ENCODE measurements around the gene EPYC.

Gene EPYC

DNA sequence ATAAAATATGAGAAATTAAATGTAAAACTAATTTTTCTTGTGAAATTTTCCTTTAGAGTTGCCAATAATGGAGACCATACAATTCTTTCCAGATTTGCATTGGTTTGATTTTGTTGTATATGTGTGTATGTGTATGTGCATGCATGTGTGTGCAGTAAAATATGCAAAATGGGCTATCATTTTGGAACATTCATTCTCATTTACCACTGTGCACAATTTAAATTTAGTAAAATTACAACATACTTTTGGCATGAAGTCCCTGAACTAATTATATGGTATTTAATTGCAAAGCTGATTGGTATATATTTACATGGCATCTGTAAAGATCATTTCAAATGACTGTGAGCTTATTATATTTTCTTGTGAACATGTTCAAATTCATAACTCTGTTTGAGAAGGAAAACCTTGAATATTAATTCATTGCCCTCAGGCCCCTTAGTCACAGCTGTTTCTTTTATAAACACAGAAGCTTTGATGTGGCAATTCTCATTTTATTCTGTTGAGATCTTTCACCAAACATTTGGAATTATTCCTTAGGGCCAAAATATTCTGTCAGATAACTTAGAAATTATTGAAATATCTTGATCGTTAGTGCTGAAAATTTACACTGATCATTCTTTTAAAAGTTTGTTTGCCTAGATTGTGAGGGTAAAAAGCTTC, 35.5 kb upstream of the EPYC start:
- Histone ChIP-seq H3K36me3 (no peaks in the 10 kb centered on the region), H3K27ac (no peak overlapping the region), H3K4me3 (ENCODE audit: low read depth, low read length) (no peak overlapping the region), H3K27me3 (ENCODE audit: insufficient read depth, low read depth, severe bottlenecking) (no peaks in the 10 kb centered on the region), H3K9me3 (ENCODE audit: severe bottlenecking) (peaks cover 2% of the 10 kb centered on the region)
- DNase-seq, result no peak
- TF ChIP-seq, protein P1, sequence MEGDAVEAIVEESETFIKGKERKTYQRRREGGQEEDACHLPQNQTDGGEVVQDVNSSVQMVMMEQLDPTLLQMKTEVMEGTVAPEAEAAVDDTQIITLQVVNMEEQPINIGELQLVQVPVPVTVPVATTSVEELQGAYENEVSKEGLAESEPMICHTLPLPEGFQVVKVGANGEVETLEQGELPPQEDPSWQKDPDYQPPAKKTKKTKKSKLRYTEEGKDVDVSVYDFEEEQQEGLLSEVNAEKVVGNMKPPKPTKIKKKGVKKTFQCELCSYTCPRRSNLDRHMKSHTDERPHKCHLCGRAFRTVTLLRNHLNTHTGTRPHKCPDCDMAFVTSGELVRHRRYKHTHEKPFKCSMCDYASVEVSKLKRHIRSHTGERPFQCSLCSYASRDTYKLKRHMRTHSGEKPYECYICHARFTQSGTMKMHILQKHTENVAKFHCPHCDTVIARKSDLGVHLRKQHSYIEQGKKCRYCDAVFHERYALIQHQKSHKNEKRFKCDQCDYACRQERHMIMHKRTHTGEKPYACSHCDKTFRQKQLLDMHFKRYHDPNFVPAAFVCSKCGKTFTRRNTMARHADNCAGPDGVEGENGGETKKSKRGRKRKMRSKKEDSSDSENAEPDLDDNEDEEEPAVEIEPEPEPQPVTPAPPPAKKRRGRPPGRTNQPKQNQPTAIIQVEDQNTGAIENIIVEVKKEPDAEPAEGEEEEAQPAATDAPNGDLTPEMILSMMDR (IDR thresholded peaks at IDR 0.05; ENCODE audit: low read depth, low read length), result no peak

DNA sequence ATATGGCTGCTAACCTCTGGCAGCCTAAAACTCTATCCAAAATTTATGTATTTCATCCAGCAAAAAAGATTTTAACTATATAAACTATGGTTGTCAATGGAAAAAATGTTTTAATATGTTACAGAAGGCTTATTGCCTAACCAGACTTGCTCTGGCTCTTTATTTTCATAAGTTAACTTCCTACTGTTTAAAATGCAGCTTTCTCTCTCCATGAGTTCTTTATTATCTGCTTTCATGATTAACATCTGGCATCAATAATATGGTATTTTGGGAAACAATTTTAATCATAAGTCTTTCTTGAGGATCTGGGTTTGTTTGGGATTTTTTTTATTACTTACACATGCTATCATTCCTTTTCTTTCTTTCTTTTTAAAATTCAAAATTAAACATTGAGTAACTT, 32.5 kb upstream of the EPYC start:
- H3K9me3 ChIP-seq (ENCODE audit: severe bottlenecking), result no peaks in the 10 kb centered on the region
- no peak for DNase-seq
- TF ChIP-seq, protein P1 (IDR thresholded peaks at IDR 0.05; ENCODE audit: low read depth, low read length), result no peak

DNA sequence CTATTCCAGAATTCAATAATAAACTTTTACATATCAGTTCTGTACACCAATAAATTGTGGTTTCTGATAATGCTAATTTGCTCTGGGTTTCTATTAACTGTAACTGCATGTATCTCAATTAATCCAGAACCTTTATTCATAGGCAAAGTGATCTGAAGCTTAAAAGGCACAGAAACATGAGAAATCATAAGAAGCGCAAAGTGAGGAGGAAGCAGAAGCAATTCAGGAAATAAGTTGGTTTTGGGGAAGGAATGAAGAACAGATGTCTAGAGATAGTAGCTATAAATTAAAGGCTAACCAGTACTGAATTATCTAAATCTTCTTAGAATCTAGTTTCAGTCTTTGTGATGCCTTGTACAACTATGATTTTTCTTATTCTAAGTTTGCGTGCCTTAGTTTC, 28.5 kb upstream of the EPYC start:
- DNase-seq, result no peak
- Histone ChIP-seq H3K9me3 (ENCODE audit: severe bottlenecking) (no peaks in the 10 kb centered on the region), H3K27ac (no peak overlapping the region), H3K4me3 (ENCODE audit: low read depth, low read length) (no peak overlapping the region), H3K27me3 (ENCODE audit: insufficient read depth, low read depth, severe bottlenecking) (no peaks in the 10 kb centered on the region), H3K36me3 (no peaks in the 10 kb centered on the region)
- TF ChIP-seq, protein P1 (IDR thresholded peaks at IDR 0.05; ENCODE audit: low read depth, low read length), result no peak

More for the DNA sequence above, 32.5 kb upstream of the EPYC start:
- Histone ChIP-seq H3K36me3 (no peaks in the 10 kb centered on the region), H3K4me3 (ENCODE audit: low read depth, low read length) (no peak overlapping the region), H3K27ac (no peak overlapping the region), H3K27me3 (ENCODE audit: insufficient read depth, low read depth, severe bottlenecking) (no peaks in the 10 kb centered on the region)

DNA sequence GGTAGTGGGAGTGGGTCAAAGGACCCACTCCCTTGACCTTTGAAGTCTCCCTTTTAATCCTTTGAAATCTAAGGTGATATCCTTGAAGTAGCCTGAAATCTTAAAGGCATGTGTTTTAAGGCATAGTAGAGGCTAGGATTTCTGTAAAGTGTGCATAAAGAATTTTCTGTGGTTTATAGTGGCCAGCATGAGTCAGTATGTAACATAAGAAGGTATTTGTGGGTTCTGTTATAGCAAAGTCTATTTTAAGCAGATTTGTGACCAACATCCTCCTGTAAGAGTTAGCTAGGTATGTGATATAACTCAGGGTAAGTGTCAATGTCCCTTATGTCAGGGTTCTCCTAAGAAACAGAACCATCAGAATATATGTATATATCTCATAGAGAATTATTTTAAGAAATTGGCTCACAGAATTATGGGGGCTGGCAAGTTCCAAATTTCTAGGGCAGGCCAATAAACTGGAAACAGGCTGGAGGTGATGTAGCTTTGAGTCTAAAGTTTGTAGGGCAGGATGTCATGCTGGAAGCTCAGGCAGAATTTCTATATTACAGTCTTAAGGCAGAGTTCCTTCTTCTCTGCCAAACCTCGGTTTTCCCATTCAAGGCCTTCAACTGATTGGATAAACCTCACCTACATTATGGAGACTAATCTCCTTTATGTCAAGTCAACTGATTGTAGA, 18.7 kb upstream of the EPYC start:
- Histone ChIP-seq H3K4me3 (ENCODE audit: low read depth, low read length) (no peak overlapping the region), H3K27ac (no peak overlapping the region), H3K27me3 (ENCODE audit: insufficient read depth, low read depth, severe bottlenecking) (no peaks in the 10 kb centered on the region), H3K9me3 (ENCODE audit: severe bottlenecking) (no peaks in the 10 kb centered on the region), H3K36me3 (no peaks in the 10 kb centered on the region)
- no peak for DNase-seq
- TF ChIP-seq, protein P1 (IDR thresholded peaks at IDR 0.05; ENCODE audit: low read depth, low read length), result no peak

DNA sequence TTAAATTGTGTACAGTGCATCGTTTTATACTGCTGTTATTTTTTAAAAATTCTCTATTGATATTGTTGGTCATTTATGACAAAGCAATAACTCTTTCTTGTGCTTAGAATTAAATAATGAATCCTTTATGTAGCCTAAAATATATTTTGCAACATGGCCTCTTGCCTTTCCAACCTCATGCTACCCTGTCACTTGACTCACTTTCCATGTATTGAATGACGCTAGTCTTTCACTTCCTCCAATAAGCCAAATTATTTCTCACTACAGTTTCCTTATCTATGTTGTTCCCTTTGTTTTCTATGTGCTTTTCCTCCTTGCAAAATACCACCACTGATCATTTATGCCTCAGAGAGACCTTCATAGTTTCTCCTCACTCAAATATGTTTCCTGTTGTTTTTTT, 16.3 kb upstream of the EPYC start:
- no peak for DNase-seq
- no peak overlapping the region for H3K27ac ChIP-seq
- no peak overlapping the region for H3K4me3 ChIP-seq (ENCODE audit: low read depth, low read length)
- TF ChIP-seq, protein P1 (IDR thresholded peaks at IDR 0.05; ENCODE audit: low read depth, low read length), result no peak
- H3K27me3 ChIP-seq (ENCODE audit: insufficient read depth, low read depth, severe bottlenecking), result no peaks in the 10 kb centered on the region
- no peaks in the 10 kb centered on the region for H3K36me3 ChIP-seq
- H3K9me3 ChIP-seq (ENCODE audit: severe bottlenecking), result no peaks in the 10 kb centered on the region
